Gastrocnemius medialis (tissue), 4 donors: ENCODE results near the gene NAV2. TPM values are rescaled to one million over a fixed set of nuclear protein-coding genes. Genes with fewer than 3 reads are reported as not detected.

Experiments used
- ATAC-seq, 2 donors: fragments of 150-250 bp; one replicate each; pipeline ENCODE4 v1.9.1; 2016
- DNase-seq, 2 donors: peaks; one replicate each; pipeline ENCODE4 v3.0.0-alpha.2; 2019
- H3K27ac ChIP-seq, 4 donors: fragments of 200-600 bp; sonication (generic); 1 replicate in 1 of 4; 2 replicates in 3 of 4; pipeline ENCODE4 v1.5.1; 2016 to 2018; ENCODE audit warnings: mild to moderate bottlenecking in 2 of 4, moderate library complexity in 1 of 4
- H3K27me3 ChIP-seq, 3 donors: fragments of 200-600 bp; sonication (generic) in 2 of 3; 1 replicate in 1 of 3; 2 replicates in 2 of 3; pipeline versions ENCODE4 v1.5.1 to v1.6.0; 2016 to 2019; ENCODE audit warnings: mild to moderate bottlenecking in 1 of 3, moderate library complexity in 1 of 3
- H3K36me3 ChIP-seq, 2 donors: fragments of 200-600 bp; sonication (generic) in 1 of 2; one replicate each; pipeline ENCODE4 v1.5.1; 2017 to 2018
- H3K4me1 ChIP-seq, 2 donors: fragments of 200-600 bp; sonication (generic) in 1 of 2; one replicate each; pipeline ENCODE4 v1.5.1; 2016 to 2017; ENCODE audit warnings: mild to moderate bottlenecking in 2 of 2
- H3K4me3 ChIP-seq, 4 donors: fragments of 200-600 bp; sonication (generic) in 3 of 4; 1 replicate in 1 of 4; 2 replicates in 3 of 4; pipeline ENCODE4 v1.5.1; 2016 to 2019; ENCODE audit warnings: mild to moderate bottlenecking in 2 of 4
- H3K9me3 ChIP-seq, 3 donors: fragments of 200-600 bp; sonication (generic) in 2 of 3; 1 replicate in 1 of 3; 2 replicates in 2 of 3; pipeline ENCODE4 v1.5.1; 2016 to 2019
- POLR2A ChIP-seq, 2 donors: fragments of 450-650 bp; IDR thresholded peaks; one replicate each; pipeline ENCODE4 v1.6.1; 2017; ENCODE audit warnings: antibody characterized with exemption in 2 of 2, mild to moderate bottlenecking in 2 of 2, moderate library complexity in 2 of 2
- in situ Hi-C, 4 donors: fragments of 200-750 bp; cut with MboI; loops; one replicate each; pipeline versions ENCODE4 v1.15.0 to v1.8.0; 2017; ENCODE audit warnings: low sequenced_read_pairs in 4 of 4
- intact Hi-C: fragments of 100-400 bp; cut with DNase I; formaldehyde crosslinking; loops from one replicate; pipeline ENCODE4 v1.15.1; 2023; ENCODE audit warnings: low total_unique reads
- total RNA-seq, 4 donors: library from RNA; depleted of rRNA; stranded (reverse); fragments of >200 nt; gene quantifications; one replicate each; pipeline versions ENCODE4 v1.1.0 to v1.2.3, GENCODE V29; 2016
- TF ChIP-seq, protein P1 (sequence below), 5 experiments: fragments of 450-650 bp in 3 of 5; fragments of 200-600 bp in 2 of 5; sonication (generic) in 2 of 5; IDR thresholded peaks in 4 of 5; conservative IDR thresholded peaks in 1 of 5; 1 replicate in 4 of 5; 2 replicates in 1 of 5; pipeline ENCODE4 v1.5.1; 2016 to 2019; ENCODE audit warnings: antibody characterized with exemption in 5 of 5, mild to moderate bottlenecking in 3 of 5, moderate library complexity in 3 of 5

NAV2 gene
- total RNA-seq, 4 donors from 2014 or later = 3.2 to 7.7 (median 5.5) TPM

GRCh38 chr11:19980957-19981669 is 268.5 kb downstream of the NAV2 start:
- intact Hi-C loops (no loop called here), in situ Hi-C loops (loop anchor here in 1 of 4 donors (25.0 kb wide), 1 partner anchor 94 kb away; no protein-coding TSS in a partner anchor)
- Histone ChIP-seq H3K9me3 (no peaks in the 10 kb centered on the region), H3K4me3 (peak overlapping the region in 1 of 4 donors; percentile 14), H3K27ac (peak overlapping the region in 1 of 4 donors; percentile 39), H3K4me1 (peaks cover 0 to 5% of the 10 kb centered on the region in 2 donors), H3K27me3 (no peaks in the 10 kb centered on the region), H3K36me3 (no peaks in the 10 kb centered on the region)
- peak in 1 of 2 donors; percentile 49 for ATAC-seq
- DNase-seq = no peak
- TF ChIP-seq, protein P1, sequence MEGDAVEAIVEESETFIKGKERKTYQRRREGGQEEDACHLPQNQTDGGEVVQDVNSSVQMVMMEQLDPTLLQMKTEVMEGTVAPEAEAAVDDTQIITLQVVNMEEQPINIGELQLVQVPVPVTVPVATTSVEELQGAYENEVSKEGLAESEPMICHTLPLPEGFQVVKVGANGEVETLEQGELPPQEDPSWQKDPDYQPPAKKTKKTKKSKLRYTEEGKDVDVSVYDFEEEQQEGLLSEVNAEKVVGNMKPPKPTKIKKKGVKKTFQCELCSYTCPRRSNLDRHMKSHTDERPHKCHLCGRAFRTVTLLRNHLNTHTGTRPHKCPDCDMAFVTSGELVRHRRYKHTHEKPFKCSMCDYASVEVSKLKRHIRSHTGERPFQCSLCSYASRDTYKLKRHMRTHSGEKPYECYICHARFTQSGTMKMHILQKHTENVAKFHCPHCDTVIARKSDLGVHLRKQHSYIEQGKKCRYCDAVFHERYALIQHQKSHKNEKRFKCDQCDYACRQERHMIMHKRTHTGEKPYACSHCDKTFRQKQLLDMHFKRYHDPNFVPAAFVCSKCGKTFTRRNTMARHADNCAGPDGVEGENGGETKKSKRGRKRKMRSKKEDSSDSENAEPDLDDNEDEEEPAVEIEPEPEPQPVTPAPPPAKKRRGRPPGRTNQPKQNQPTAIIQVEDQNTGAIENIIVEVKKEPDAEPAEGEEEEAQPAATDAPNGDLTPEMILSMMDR (IDR thresholded peaks at IDR 0.05 in 4 of 5, conservative IDR thresholded peaks at IDR 0.05 in 1 of 5) = no peak
- no peak for TF ChIP-seq POLR2A (IDR thresholded peaks at IDR 0.05)

GRCh38 chr11:19982774-19983495 is 270.3 kb downstream of the NAV2 start:
- Histone ChIP-seq H3K4me3 (no peak overlapping the region), H3K27ac (no peak overlapping the region), H3K27me3 (no peaks in the 10 kb centered on the region), H3K4me1 (peaks cover 2 to 6% of the 10 kb centered on the region in 2 donors), H3K9me3 (no peaks in the 10 kb centered on the region), H3K36me3 (no peaks in the 10 kb centered on the region)
- TF ChIP-seq POLR2A (IDR thresholded peaks at IDR 0.05) = no peak
- TF ChIP-seq, protein P1 (IDR thresholded peaks at IDR 0.05 in 4 of 5, conservative IDR thresholded peaks at IDR 0.05 in 1 of 5) = no peak
- intact Hi-C loops = no loop called here
- in situ Hi-C loops = loop anchor here in 1 of 4 donors (25.0 kb wide), 1 partner anchor 96 kb away; no protein-coding TSS in a partner anchor
- ATAC-seq (no peak), DNase-seq (no peak)

DNA sequence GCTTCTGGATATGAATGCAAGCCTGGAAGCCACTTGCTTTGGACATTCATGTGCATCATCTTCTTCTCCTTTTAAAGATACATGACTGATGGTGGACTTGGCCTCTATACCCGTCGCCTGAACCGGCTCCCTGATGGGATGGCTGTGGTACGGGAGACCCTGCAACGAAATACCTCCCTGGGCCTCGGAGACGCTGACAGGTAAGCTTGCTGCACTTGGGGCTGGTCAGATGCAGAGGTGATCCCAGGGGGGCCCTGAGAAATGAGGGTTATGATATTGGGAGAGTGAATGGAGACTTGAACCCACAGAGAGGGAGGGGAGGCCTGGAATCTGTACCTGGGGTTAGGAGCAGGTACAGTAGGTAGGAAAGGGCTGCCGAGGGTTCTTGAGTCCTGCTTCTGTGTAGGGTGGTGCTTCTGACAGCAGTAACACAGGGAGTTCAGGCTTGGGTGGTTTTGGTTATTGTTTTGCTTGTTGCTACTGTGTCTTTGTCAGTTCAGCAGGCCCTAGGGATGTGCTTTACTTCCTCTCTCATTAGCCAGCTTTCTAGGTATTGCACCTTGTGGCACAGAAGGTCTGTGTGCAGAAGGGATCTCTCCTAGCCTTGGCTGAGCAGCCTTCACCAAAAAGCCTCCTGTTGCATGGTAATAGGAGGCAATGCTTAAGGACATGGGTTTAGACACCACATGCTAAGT is 271.6 kb downstream of the NAV2 start:
- in situ Hi-C loops (loop anchor here in 1 of 4 donors (25.0 kb wide), 1 partner anchor 97 kb away; no protein-coding TSS in a partner anchor), intact Hi-C loops (no loop called here)
- TF ChIP-seq POLR2A (IDR thresholded peaks at IDR 0.05) = no peak
- TF ChIP-seq, protein P1 (IDR thresholded peaks at IDR 0.05 in 4 of 5, conservative IDR thresholded peaks at IDR 0.05 in 1 of 5) = no peak
- H3K27me3 ChIP-seq = no peaks in the 10 kb centered on the region
- DNase-seq (no peak), ATAC-seq (no peak)
- H3K36me3 ChIP-seq = no peaks in the 10 kb centered on the region
- no peak overlapping the region for H3K4me3 ChIP-seq
- no peaks in the 10 kb centered on the region for H3K9me3 ChIP-seq
- peaks cover 10 to 14% of the 10 kb centered on the region in 2 donors for H3K4me1 ChIP-seq
- no peak overlapping the region for H3K27ac ChIP-seq

DNA sequence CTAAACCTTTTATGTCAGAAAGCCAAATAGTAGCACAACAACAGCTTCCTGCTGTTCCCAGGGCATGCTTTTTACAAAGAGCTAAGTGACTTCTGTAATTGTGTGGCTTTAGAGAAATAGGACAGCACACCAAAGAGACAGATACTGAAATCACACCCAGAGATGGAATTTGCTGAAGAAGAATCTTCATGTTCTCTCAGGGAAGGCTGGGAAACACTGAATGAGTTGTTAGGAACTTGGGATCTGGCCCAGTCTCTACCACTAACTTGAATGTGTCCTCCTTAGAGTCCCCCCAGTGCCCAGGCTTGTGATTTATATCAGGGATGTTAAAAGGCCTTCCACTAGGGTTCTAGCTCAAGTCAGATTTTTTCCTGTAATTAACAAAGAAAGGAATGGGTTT is 272.5 kb downstream of the NAV2 start:
- intact Hi-C loops (no loop called here), in situ Hi-C loops (loop anchor here in 1 of 4 donors (25.0 kb wide), 1 partner anchor 98 kb away; no protein-coding TSS in a partner anchor)
- ATAC-seq (no peak), DNase-seq (no peak)
- Histone ChIP-seq H3K27ac (no peak overlapping the region), H3K27me3 (no peaks in the 10 kb centered on the region), H3K9me3 (no peaks in the 10 kb centered on the region), H3K4me1 (peaks cover 10 to 14% of the 10 kb centered on the region in 2 donors), H3K36me3 (no peaks in the 10 kb centered on the region), H3K4me3 (no peak overlapping the region)
- TF ChIP-seq, protein P1 (IDR thresholded peaks at IDR 0.05 in 4 of 5, conservative IDR thresholded peaks at IDR 0.05 in 1 of 5) = no peak
- no peak for TF ChIP-seq POLR2A (IDR thresholded peaks at IDR 0.05)
